HepG2 (cell line): ENCODE results near the gene SIK2. TPM values are rescaled to one million over a fixed set of nuclear protein-coding genes. Genes with fewer than 3 reads are reported as not detected.

ENCODE experiments used
- ATAC-seq: fragments of 200-7000 bp; cut with Tn5 transposase; 3 replicates; pipeline ENCODE4 v1.9.1; 2020; ENCODE audit warnings: mild to moderate bottlenecking, moderate library complexity
- BruUV-seq: library from RNA; stranded (reverse); fragments of 400-500 nt; replicated peaks from 2 replicates; lab custom pipeline; 2021; lab: Mats Ljungman, UMichigan
- CTCF ChIA-PET: fragments of 300-600 bp; formaldehyde crosslinking; extraction: SDS; loops from one replicate; lab custom pipeline; 2021; ENCODE audit warnings: low total read pairs, inconsistent platforms, low intra/inter-chr PET ratio; lab: Yijun Ruan, JAX
- POLR2A ChIA-PET: fragments of 350-600 bp; sonication (Branson Sonifier 250); formaldehyde crosslinking; loops from one replicate; lab custom pipeline; 2020; ENCODE audit warnings: antibody characterized with exemption, inconsistent platforms; lab: Yijun Ruan, JAX
- DNase-seq: peaks from one replicate; pipeline ENCODE4 v3.0.0-alpha.2; 2015; ENCODE audit warnings: low spot score
- FAIRE-seq: peaks from 3 replicates; lab custom pipeline; 2011; peaks lifted over from hg19 to GRCh38; lab: Jason Lieb, UNC
- H2AFZ ChIP-seq: one replicate; pipeline ENCODE4 v1.6.1; 2011; ENCODE audit warnings: low read length, inconsistent platforms
- H3K27ac ChIP-seq: fragments of 300-600 bp; 3 replicates; pipeline ENCODE4 v1.8.0; 2011; ENCODE audit warnings: mixed run types, mild to moderate bottlenecking, mixed read lengths, low read length, inconsistent platforms; ENCODE audit not compliant: insufficient read depth; ENCODE audit errors: extremely low read length
- H3K27me3 ChIP-seq, 2 experiments: fragments of 200-600 bp in 1 of 2; 2 replicates in 1 of 2; 3 replicates in 1 of 2; pipeline versions ENCODE4 v1.6.0 to v1.8.0; 2011; ENCODE audit warnings: low read length in 2 of 2, mild to moderate bottlenecking in 2 of 2, moderate library complexity in 2 of 2, inconsistent platforms in 1 of 2; ENCODE audit not compliant: insufficient read depth in 2 of 2, control insufficient read depth in 1 of 2
- H3K36me3 ChIP-seq, 2 experiments: fragments of 200-600 bp in 1 of 2; replicated peaks in 1 of 2; 2 replicates in 1 of 2; 3 replicates in 1 of 2; pipeline versions ENCODE4 v1.5.1 to v1.8.0; 2011; ENCODE audit warnings: low read length in 2 of 2, inconsistent platforms in 1 of 2; ENCODE audit not compliant: insufficient read depth in 2 of 2, control insufficient read depth in 1 of 2
- H3K4me1 ChIP-seq: 2 replicates; pipeline ENCODE4 v1.5.1; 2012; ENCODE audit warnings: low read length, inconsistent platforms; ENCODE audit not compliant: insufficient read depth
- H3K4me2 ChIP-seq: 2 replicates; pipeline ENCODE4 v1.6.0; 2011; ENCODE audit warnings: low read depth, low read length, inconsistent platforms
- H3K4me3 ChIP-seq, 3 experiments: fragments of 200-600 bp in 1 of 3; sonication (generic), shearing (Covaris generic) in 1 of 3; replicated peaks in 1 of 3; 2 replicates each; pipeline ENCODE4 v1.5.1; 2011 to 2016; ENCODE audit warnings: low read length in 3 of 3, inconsistent platforms in 2 of 3, low read depth in 2 of 3, mild to moderate bottlenecking in 2 of 3, control low read depth in 1 of 3, mixed read lengths in 1 of 3; ENCODE audit not compliant: insufficient read depth in 1 of 3
- H3K79me2 ChIP-seq: one replicate; pipeline ENCODE4 v1.6.1; 2011; ENCODE audit warnings: low read length, inconsistent platforms; ENCODE audit not compliant: insufficient read depth
- H3K9ac ChIP-seq: 2 replicates; pipeline ENCODE4 v1.6.0; 2011; ENCODE audit warnings: mild to moderate bottlenecking, low read depth, low read length, inconsistent platforms; ENCODE audit not compliant: insufficient read depth
- H3K9me3 ChIP-seq: 2 replicates; pipeline ENCODE4 v1.5.1; 2012; ENCODE audit warnings: mild to moderate bottlenecking, low read length
- H4K20me1 ChIP-seq: 2 replicates; pipeline ENCODE4 v1.6.0; 2011; ENCODE audit warnings: inconsistent platforms, mild to moderate bottlenecking, low read length, moderate library complexity; ENCODE audit not compliant: insufficient read depth
- ATF7 ChIP-seq, 2 experiments: fragments of 450-650 bp in 1 of 2; sonication (generic) in 1 of 2; formaldehyde crosslinking in 1 of 2; IDR thresholded peaks; 2 replicates each; pipeline versions ENCODE4 v1.4.0 to v1.6.1; 2016 to 2020; ENCODE audit warnings: antibody characterized with exemption in 1 of 2, mild to moderate bottlenecking in 1 of 2, missing genetic modification reagents in 1 of 2
- SIX4 ChIP-seq: sonication (generic); formaldehyde crosslinking; IDR thresholded peaks from 2 replicates; pipeline ENCODE4 v1.4.0; 2020; ENCODE audit warnings: missing genetic modification reagents
- ZNF234 ChIP-seq: sonication (generic); formaldehyde crosslinking; conservative IDR thresholded peaks from 2 replicates; pipeline ENCODE4 v1.5.1; 2020; ENCODE audit warnings: mild to moderate bottlenecking, missing genetic modification reagents
- ZNF878 ChIP-seq: sonication (generic); formaldehyde crosslinking; IDR thresholded peaks from 2 replicates; pipeline ENCODE4 v1.8.1; 2023; ENCODE audit warnings: mild to moderate bottlenecking, missing genetic modification reagents, moderate library complexity
- ZSCAN21 ChIP-seq: sonication (generic); formaldehyde crosslinking; IDR thresholded peaks from 2 replicates; pipeline ENCODE4 v1.8.0; 2022; ENCODE audit warnings: mild to moderate bottlenecking, missing genetic modification reagents, moderate library complexity, borderline replicate concordance
- WGBS: methylation state at CpG from one replicate; pipeline ENCODE4 v1.1.6; 2017; ENCODE audit warnings: low lambda C conversion rate; 5-methylcytosine and 5-hydroxymethylcytosine counted together
- in situ Hi-C: cut with HindIII; loops from 2 replicates; pipeline ENCODE4 v1.10.0; 2017; ENCODE audit warnings: low pct_unique_long_range_greater_than_20kb; ENCODE audit not compliant: extremely low pct_ligation_motif_present
- intact Hi-C: fragments of 100-400 bp; cut with micrococcal nuclease; formaldehyde crosslinking; loops from one replicate; pipeline ENCODE4 v1.10.0; 2022; ENCODE audit not compliant: unreplicated experiment
- polyA plus RNA-seq, 8 experiments: library from polyadenylated mRNA; depleted of rRNA in 3 of 8; stranded (reverse) in 7 of 8; unstranded in 1 of 8; fragments of >200 nt; fragmentation: Illumina TruSeq in 4 of 8; extraction: Trizol in 4 of 8; gene quantifications; 2 replicates each; pipeline versions ENCODE4 v1.2.1 to v1.2.3, GENCODE V29; 2011 to 2016; ENCODE audit warnings: low read depth in 4 of 8, missing spikeins in 1 of 8, mixed read lengths in 1 of 8; ENCODE audit not compliant: insufficient read depth in 1 of 8
- total RNA-seq, 5 experiments: library from RNA; depleted of rRNA; stranded (reverse); fragments of >200 nt; fragmentation: Illumina TruSeq; extraction: Trizol; gene quantifications; 2 replicates each; pipeline ENCODE4 v1.2.3, GENCODE V29; 2016; ENCODE audit warnings: low read depth in 1 of 5
- TF ChIP-seq, protein P1 (sequence below): sonication (generic); formaldehyde crosslinking; IDR thresholded peaks from 2 replicates; pipeline ENCODE4 v1.8.0; 2022; ENCODE audit warnings: mild to moderate bottlenecking, missing genetic modification reagents, borderline replicate concordance
- TF ChIP-seq, protein P2 (sequence below): sonication (generic); formaldehyde crosslinking; IDR thresholded peaks from 2 replicates; pipeline ENCODE4 v1.5.0; 2020; ENCODE audit warnings: mild to moderate bottlenecking, missing genetic modification reagents, borderline replicate concordance
- TF ChIP-seq, protein P3 (sequence below): sonication (generic); formaldehyde crosslinking; IDR thresholded peaks from 2 replicates; pipeline ENCODE4 v1.8.1; 2023; ENCODE audit warnings: mild to moderate bottlenecking, missing genetic modification reagents, borderline replicate concordance
- TF ChIP-seq, protein P4 (sequence below): sonication (generic); formaldehyde crosslinking; IDR thresholded peaks from 2 replicates; pipeline ENCODE4 v1.8.1; 2023; ENCODE audit warnings: mild to moderate bottlenecking, missing genetic modification reagents

Gene SIK2
- total and polyA plus RNA-seq, 2 of the 13 experiments (the other 11 are each of a cell fraction or from before 2014, with no cell fraction given): 8.1 to 15.4 TPM

DNA sequence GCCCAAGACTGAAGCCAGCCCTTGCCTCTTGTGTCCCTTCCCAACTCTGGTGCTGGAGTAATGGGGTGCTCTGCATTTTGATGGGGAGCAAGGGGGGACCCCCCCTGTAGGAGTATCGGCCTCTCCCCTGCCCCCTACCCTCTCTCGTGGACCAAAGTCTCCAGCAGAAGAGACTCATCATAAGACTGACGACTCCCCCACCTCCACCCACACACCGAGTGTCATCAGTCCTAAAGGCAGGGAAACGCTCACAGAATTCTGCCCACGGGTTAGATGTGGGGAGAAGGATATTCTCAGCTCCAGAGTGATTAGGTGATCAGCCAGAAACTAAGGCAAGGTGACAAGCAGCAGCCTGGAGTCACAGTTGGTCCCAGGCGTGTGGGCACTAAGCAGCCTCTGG lies 125.2 kb downstream of the SIK2 start:
- in situ Hi-C loops: no loop called here
- CTCF ChIA-PET: no interaction called here

More for the DNA sequence above, 125.2 kb downstream of the SIK2 start:
- Histone ChIP-seq H3K27me3 (no peaks in the 10 kb centered on the region), H3K27ac (no peak overlapping the region), H3K4me3 (no peak overlapping the region), H3K4me1 (peaks cover 21% of the 10 kb centered on the region), H4K20me1 (no peaks in the 10 kb centered on the region), H3K9ac (no peak overlapping the region), H3K36me3 (peaks cover 18 to 42% of the 10 kb centered on the region in 2 experiments), H2AFZ (no peak overlapping the region), H3K9me3 (no peaks in the 10 kb centered on the region), H3K79me2 (no peaks in the 10 kb centered on the region), H3K4me2 (no peak overlapping the region)
- POLR2A ChIA-PET: interaction anchor here (0.6 to 2.1 kb wide), 3 partner anchors 11 to 58 kb away, joined by 3 to 11 read pairs (median 5); no protein-coding TSS in a partner anchor
- TF ChIP-seq, protein P1, sequence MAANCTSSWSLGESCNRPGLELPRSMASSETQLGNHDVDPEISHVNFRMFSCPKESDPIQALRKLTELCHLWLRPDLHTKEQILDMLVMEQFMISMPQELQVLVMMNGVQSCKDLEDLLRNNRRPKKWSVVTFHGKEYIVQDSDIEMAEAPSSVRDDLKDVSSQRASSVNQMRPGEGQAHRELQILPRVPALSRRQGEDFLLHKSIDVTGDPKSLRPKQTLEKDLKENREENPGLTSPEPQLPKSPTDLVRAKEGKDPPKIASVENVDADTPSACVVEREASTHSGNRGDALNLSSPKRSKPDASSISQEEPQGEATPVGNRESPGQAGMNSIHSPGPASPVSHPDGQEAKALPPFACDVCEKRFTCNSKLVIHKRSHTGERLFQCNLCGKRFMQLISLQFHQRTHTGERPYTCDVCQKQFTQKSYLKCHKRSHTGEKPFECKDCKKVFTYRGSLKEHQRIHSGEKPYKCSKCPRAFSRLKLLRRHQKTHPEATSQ (CRISPR knock-in tag): no peak
- TF ChIP-seq ZNF878 (CRISPR knock-in tag) (no peak), ZSCAN21 (no peak), ATF7 (IDR thresholded peaks at IDR 0.05) (no peak), ATF7 (CRISPR knock-in tag; IDR thresholded peaks at IDR 0.05) (no peak), ZNF234 (CRISPR knock-in tag) (no peak), SIX4 (CRISPR knock-in tag) (no peak)
- TF ChIP-seq, protein P2, sequence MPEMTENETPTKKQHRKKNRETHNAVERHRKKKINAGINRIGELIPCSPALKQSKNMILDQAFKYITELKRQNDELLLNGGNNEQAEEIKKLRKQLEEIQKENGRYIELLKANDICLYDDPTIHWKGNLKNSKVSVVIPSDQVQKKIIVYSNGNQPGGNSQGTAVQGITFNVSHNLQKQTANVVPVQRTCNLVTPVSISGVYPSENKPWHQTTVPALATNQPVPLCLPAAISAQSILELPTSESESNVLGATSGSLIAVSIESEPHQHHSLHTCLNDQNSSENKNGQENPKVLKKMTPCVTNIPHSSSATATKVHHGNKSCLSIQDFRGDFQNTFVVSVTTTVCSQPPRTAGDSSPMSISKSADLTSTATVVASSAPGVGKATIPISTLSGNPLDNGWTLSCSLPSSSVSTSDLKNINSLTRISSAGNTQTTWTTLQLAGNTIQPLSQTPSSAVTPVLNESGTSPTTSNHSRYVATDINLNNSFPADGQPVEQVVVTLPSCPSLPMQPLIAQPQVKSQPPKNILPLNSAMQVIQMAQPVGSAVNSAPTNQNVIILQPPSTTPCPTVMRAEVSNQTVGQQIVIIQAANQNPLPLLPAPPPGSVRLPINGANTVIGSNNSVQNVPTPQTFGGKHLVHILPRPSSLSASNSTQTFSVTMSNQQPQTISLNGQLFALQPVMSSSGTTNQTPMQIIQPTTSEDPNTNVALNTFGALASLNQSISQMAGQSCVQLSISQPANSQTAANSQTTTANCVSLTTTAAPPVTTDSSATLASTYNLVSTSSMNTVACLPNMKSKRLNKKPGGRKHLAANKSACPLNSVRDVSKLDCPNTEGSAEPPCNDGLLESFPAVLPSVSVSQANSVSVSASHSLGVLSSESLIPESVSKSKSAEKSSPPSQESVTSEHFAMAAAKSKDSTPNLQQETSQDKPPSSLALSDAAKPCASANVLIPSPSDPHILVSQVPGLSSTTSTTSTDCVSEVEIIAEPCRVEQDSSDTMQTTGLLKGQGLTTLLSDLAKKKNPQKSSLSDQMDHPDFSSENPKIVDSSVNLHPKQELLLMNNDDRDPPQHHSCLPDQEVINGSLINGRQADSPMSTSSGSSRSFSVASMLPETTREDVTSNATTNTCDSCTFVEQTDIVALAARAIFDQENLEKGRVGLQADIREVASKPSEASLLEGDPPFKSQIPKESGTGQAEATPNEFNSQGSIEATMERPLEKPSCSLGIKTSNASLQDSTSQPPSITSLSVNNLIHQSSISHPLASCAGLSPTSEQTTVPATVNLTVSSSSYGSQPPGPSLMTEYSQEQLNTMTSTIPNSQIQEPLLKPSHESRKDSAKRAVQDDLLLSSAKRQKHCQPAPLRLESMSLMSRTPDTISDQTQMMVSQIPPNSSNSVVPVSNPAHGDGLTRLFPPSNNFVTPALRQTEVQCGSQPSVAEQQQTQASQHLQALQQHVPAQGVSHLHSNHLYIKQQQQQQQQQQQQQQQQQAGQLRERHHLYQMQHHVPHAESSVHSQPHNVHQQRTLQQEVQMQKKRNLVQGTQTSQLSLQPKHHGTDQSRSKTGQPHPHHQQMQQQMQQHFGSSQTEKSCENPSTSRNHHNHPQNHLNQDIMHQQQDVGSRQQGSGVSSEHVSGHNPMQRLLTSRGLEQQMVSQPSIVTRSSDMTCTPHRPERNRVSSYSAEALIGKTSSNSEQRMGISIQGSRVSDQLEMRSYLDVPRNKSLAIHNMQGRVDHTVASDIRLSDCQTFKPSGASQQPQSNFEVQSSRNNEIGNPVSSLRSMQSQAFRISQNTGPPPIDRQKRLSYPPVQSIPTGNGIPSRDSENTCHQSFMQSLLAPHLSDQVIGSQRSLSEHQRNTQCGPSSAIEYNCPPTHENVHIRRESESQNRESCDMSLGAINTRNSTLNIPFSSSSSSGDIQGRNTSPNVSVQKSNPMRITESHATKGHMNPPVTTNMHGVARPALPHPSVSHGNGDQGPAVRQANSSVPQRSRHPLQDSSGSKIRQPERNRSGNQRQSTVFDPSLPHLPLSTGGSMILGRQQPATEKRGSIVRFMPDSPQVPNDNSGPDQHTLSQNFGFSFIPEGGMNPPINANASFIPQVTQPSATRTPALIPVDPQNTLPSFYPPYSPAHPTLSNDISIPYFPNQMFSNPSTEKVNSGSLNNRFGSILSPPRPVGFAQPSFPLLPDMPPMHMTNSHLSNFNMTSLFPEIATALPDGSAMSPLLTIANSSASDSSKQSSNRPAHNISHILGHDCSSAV (CRISPR knock-in tag): no peak
- TF ChIP-seq, protein P3, sequence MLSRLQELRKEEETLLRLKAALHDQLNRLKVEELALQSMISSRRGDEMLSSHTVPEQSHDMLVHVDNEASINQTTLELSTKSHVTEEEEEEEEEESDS (CRISPR knock-in tag): no peak
- TF ChIP-seq, protein P4, sequence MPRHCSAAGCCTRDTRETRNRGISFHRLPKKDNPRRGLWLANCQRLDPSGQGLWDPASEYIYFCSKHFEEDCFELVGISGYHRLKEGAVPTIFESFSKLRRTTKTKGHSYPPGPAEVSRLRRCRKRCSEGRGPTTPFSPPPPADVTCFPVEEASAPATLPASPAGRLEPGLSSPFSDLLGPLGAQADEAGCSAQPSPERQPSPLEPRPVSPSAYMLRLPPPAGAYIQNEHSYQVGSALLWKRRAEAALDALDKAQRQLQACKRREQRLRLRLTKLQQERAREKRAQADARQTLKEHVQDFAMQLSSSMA (CRISPR knock-in tag): no peak
- no peak for FAIRE-seq
- WGBS: 95% methylated on average over 7 of the region's 7 CpGs
- no peak for ATAC-seq
- DNase-seq: no peak
- BruUV-seq: no TSS peak
- intact Hi-C loops: no loop called here
